Endothelial cell of umbilical vein (primary cell): Measurements from ENCODE around the gene DEXI.

Experiments
- CTCF ChIP-seq, 2 donors: IDR thresholded peaks; 1 replicate in 1 of 2; 2 replicates in 1 of 2; pipeline ENCODE4 v1.5.1; 2011; ENCODE audit warnings: low read length in 2 of 2, mild to moderate bottlenecking in 2 of 2, moderate library complexity in 2 of 2, control low read depth in 1 of 2, inconsistent platforms in 1 of 2, low read depth in 1 of 2; ENCODE audit not compliant: insufficient read depth in 1 of 2; ENCODE audit errors: extremely low read depth in 1 of 2
- EZH2 ChIP-seq: IDR thresholded peaks from 2 replicates; pipeline ENCODE4 v1.6.1; 2012; ENCODE audit warnings: borderline replicate concordance, low read depth, mild to moderate bottlenecking, moderate library complexity, low read length, inconsistent platforms; ENCODE audit not compliant: severe bottlenecking
- FOS ChIP-seq: IDR thresholded peaks from 2 replicates; pipeline ENCODE4 v1.6.1; 2011; ENCODE audit warnings: mild to moderate bottlenecking, low read length, moderate library complexity, borderline replicate concordance; ENCODE audit not compliant: insufficient read depth
- GATA2 ChIP-seq: IDR thresholded peaks from 2 replicates; pipeline ENCODE4 v1.7.0; 2011; ENCODE audit warnings: low read depth, mild to moderate bottlenecking, moderate library complexity, mixed read lengths, low read length; ENCODE audit not compliant: insufficient read length, insufficient read depth
- JUN ChIP-seq: IDR thresholded peaks from 2 replicates; pipeline ENCODE4 v1.6.1; 2011; ENCODE audit warnings: borderline replicate concordance, low read depth; ENCODE audit not compliant: insufficient read length, insufficient read depth
- MYC ChIP-seq: IDR thresholded peaks from one replicate; pipeline ENCODE4 v1.6.1; 2011; ENCODE audit warnings: mild to moderate bottlenecking, low read depth, low read length
- POLR2A ChIP-seq: IDR thresholded peaks from 2 replicates; pipeline ENCODE4 v1.6.1; 2012; ENCODE audit warnings: low read depth, mild to moderate bottlenecking, control low read depth, low read length
- POLR2AphosphoS5 ChIP-seq: IDR thresholded peaks from 2 replicates; pipeline ENCODE4 v1.6.1; 2012; ENCODE audit warnings: low read depth, mild to moderate bottlenecking, control low read depth, low read length, moderate library complexity; ENCODE audit not compliant: insufficient read depth
- TF ChIP-seq, protein P1 (sequence below): IDR thresholded peaks from 2 replicates; pipeline ENCODE4 v1.6.1; 2011; ENCODE audit not compliant: insufficient read depth, insufficient read length

DNA sequence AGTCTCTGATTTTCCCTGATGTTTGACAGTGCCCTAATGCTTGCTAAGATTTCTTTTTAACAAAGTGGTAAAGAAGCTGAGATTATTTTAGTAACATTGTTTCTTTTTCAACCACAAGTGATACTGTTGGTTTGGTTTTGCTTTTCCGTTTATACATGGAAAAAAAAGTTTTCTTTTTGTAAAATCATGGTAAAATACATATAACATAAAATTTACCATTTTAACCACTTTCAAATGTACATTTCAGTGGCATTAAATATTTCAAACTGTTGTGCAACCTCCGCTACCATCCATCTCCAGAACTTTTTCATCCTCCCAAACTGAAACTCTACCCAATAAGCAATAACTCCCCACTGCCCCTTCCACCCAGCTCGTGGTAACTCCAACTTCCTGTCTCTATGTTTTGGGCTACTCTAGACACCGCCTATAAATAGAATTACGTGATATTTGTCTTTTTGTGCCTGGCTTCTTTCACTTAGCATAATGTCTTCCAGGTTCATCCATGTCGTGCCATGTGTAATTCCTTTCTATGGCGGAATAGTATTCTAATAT lies 60.7 kb downstream of the DEXI start:
- no peak for TF ChIP-seq CTCF (IDR thresholded peaks at IDR 0.05; ENCODE audit: extremely low read depth in 1 of 2, insufficient read depth in 1 of 2, low read depth in 1 of 2, low read length in 2 of 2)
- TF ChIP-seq, protein P1, sequence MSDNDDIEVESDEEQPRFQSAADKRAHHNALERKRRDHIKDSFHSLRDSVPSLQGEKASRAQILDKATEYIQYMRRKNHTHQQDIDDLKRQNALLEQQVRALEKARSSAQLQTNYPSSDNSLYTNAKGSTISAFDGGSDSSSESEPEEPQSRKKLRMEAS = no peak
- TF ChIP-seq POLR2A = no peak
- TF ChIP-seq EZH2 = no peak
- TF ChIP-seq POLR2AphosphoS5 = no peak
- no peak for TF ChIP-seq MYC
- TF ChIP-seq JUN = no peak
- no peak for TF ChIP-seq FOS
- no peak for TF ChIP-seq GATA2
